NCI-H82 treated with DMSO at 0.1 percent for 48 hours (cell line): ENCODE measurements around the gene DOCK9.

Source experiments
- DNase-seq: peaks from one replicate; lab custom pipeline; 2025; ENCODE audit not compliant: unreplicated experiment; lab: John Stamatoyannopoulos, UW

The DOCK9 gene

DNA sequence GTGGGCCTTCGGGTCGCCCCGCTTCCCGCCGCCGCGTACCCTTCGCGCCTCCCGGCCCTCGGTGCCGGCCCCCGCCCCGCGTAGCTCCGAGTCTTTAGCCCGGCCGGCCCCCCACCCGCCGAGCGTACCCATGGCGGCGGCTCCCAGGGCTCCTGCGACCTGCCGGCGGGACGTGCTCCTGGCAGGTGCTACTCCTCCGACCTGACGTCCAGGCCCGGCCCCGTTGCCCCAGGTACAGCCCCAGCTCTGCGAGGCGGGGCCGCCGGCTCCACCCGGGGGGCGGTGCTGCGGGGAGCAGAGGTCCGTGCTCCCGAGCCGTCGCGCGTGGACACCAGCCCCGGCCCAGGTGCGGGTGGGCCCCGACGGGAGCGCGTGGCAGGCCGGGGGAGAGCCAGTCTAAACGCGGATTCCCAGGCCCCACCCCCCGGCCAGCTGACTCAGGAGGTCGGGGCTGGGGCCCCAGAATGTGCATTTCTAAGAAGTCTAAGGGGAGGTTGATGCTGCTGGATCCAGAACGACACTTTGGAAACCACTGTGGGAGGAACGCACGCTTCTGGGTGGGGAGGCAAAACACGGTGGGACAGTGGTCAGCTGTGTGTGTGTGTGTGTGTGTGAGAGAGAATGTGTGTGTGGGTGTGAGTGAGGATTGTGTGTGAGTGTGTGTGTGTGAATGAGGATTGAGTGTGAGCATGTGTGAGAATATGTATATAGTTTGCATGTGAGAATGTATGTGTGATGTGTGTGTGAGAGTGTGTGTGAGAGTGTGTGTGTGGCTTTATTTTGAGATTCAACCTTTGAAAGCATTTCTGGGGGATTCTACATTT is 225.2 kb downstream of the DOCK9 start, which contains the start of gene SLC15A1:
Gene SLC15A1, minus strand, starts transcription at position 206 of the 824 bp plus-strand sequence. Its CDS starts 74 bp downstream, at position 132.
- no peak for DNase-seq

DNA sequence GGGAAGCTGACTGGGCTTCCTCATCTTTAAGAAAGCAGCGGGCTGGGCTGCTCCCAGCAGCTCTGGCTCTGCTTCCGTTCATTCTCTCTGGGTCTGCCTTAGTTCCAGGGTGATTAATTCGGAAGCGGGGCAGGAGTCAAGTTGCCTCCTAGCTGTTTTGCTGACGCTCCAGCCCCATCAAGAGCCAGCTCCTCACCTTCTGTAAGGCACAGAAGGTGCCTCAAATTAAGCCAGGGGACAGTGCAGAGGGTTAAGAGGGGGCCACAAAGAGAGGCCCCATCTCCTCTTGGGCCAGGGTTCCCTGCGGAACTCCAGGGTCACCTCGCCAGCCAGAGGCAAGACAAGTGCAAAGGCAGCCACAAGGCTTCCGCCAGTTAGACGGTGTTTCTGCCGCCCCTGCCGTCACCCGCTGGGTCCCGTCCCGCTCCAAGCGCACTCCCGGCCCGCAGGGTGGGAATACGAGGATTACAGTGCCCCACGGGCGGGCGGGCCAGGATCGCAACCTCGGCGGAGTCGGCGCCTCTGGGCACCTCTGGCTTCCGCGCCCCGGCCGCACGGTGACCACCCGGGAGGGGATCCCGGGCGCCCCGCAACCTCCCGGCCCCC is 225.9 kb downstream of the DOCK9 start:
- DNase-seq: no peak

DNA sequence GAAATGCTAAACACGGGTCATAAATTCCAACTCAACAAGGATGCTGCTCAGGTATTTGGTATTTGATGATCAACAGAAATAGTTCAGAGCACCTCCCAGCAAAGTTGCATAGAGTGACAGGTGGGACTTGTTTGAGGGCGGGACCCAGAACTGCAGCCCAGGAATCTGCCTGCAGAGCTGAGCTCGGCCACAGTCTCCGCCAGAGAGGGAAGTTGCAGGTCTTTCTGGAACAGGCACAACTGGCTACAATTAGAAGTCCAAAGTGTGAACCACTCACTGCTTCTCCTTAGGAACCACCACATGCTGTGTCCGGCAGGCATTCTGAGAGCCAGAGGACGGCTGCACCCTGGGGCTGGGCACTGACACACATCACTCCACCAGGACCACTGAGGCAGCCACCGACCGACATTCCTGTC is 226.5 kb downstream of the DOCK9 start:
- DNase-seq: no peak

DNA sequence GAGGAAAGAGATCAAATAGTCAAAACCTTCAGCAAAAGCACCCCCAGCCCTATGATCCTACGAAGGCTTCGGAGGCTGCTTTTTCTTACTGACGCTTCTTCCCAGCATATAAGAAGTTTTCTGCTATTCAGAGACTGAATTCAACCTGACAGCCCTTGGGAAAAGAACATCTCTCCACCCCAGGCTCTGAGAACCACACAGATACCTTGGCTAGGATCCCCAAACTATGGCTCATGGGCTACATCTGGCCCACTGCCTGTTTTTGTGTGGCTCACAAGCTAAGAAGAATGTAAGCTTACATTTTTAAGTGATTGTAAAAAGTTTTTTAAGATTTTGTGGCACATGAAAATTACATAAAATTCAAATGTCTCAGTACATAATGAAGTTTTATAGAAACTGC is 228.4 kb downstream of the DOCK9 start:
- DNase-seq: no peak

DNA sequence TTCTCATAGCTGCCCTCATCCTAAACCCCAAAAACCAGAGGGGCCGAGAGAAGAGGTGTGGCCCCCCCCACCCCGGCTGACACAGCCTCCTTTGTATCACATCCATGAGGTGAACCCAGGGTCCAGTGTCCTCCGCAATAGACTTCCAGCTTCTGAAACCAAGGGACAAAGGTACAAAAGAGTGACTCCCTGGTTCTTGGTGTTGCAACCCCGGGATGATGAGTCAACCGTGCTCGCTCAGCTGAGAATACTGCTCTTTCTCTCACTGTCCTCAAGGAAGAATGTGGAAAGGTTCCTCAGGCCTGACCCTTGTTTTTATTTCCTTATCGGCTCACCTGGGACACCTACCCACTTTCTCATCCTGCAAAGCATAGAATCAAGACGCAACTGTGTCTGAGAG is 230.9 kb downstream of the DOCK9 start:
- no peak for DNase-seq
